ENCODE results near the gene UBFD1.

- TF ChIP-seq CTCF (IDR thresholded peaks at IDR 0.05; ENCODE audit: control extremely low read depth in 1 of 3, insufficient read depth in 1 of 3, low read depth in 1 of 3, low read length in 3 of 3) (no peak), HDAC2 (IDR thresholded peaks at IDR 0.05; ENCODE audit: borderline replicate concordance in 1 of 2, low read depth in 2 of 2, low read length in 2 of 2) (no peak), EZH2 (IDR thresholded peaks at IDR 0.05; ENCODE audit: low read depth, low read length, severe bottlenecking) (no peak), MAX (IDR thresholded peaks at IDR 0.05) (no peak), POLR2A (IDR thresholded peaks at IDR 0.05; ENCODE audit: control extremely low read depth in 1 of 2, low read depth in 2 of 2, low read length in 2 of 2) (no peak), POLR2AphosphoS5 (IDR thresholded peaks at IDR 0.05; ENCODE audit: low read depth, low read length) (no peak), ZNF274 (IDR thresholded peaks at IDR 0.05; ENCODE audit: borderline replicate concordance, extremely low read depth, low read length) (no peak), GTF2F1 (IDR thresholded peaks at IDR 0.05; ENCODE audit: borderline replicate concordance, low read depth, low read length) (no peak), EP300 (IDR thresholded peaks at IDR 0.05; ENCODE audit: borderline replicate concordance in 1 of 2, low read depth in 2 of 2, low read length in 2 of 2) (no peak)
These were observed 36.7 kb downstream of the UBFD1 start for GRCh38 chr16:23594186-23594585.

Measured in H1 (cell line).